GM03348 (cell line): ENCODE data around the gene TSPEAR.

ENCODE experiments used
- DNase-seq: peaks from one replicate; pipeline ENCODE4 v3.0.0; 2012; ENCODE audit warnings: low spot score

The TSPEAR gene

GRCh38 chr21:44740742-44741141, 29.4 kb upstream of the TSPEAR start:
- DNase-seq = no peak

GRCh38 chr21:44739316-44739715, 27.9 kb upstream of the TSPEAR start:
- DNase-seq = no peak

GRCh38 chr21:44738621-44739020, 27.2 kb upstream of the TSPEAR start:
- DNase-seq = no peak

- DNase-seq = no peak
Observed at GRCh38 chr21:44737706-44738354, 26.5 kb upstream of the TSPEAR start.

GRCh38 chr21:44736291-44737004, 25.1 kb upstream of the TSPEAR start:
- DNase-seq = no peak

- no peak for DNase-seq
Observed at GRCh38 chr21:44735821-44736220, 24.4 kb upstream of the TSPEAR start.

- DNase-seq = no peak
Observed at GRCh38 chr21:44734841-44735240, 23.5 kb upstream of the TSPEAR start.

- no peak for DNase-seq
Observed at GRCh38 chr21:44734026-44734745, 22.8 kb upstream of the TSPEAR start.

- DNase-seq = no peak
Observed at GRCh38 chr21:44732956-44733355, 21.6 kb upstream of the TSPEAR start.

GRCh38 chr21:44732263-44732662, 20.9 kb upstream of the TSPEAR start:
- DNase-seq = no peak

GRCh38 chr21:44730951-44731579, 19.7 kb upstream of the TSPEAR start:
- no peak for DNase-seq

GRCh38 chr21:44730028-44730395, 18.6 kb upstream of the TSPEAR start:
- DNase-seq = no peak

- no peak for DNase-seq
Observed at GRCh38 chr21:44729336-44730027, 18.1 kb upstream of the TSPEAR start.

- no peak for DNase-seq
Observed at GRCh38 chr21:44728716-44729115, 17.3 kb upstream of the TSPEAR start.

GRCh38 chr21:44727757-44728156, 16.4 kb upstream of the TSPEAR start:
- DNase-seq = no peak

GRCh38 chr21:44727321-44727720, 15.9 kb upstream of the TSPEAR start:
- no peak for DNase-seq

GRCh38 chr21:44726826-44727225, 15.5 kb upstream of the TSPEAR start:
- no peak for DNase-seq

GRCh38 chr21:44724926-44725325, 13.6 kb upstream of the TSPEAR start:
- no peak for DNase-seq

- DNase-seq = no peak
Observed at GRCh38 chr21:44724196-44724595, 12.8 kb upstream of the TSPEAR start.

- DNase-seq = no peak
Observed at GRCh38 chr21:44723177-44724131, 12.1 kb upstream of the TSPEAR start.

- DNase-seq = no peak
Observed at GRCh38 chr21:44722731-44723130, 11.4 kb upstream of the TSPEAR start.
